K562 (cell line): Measurements from ENCODE around the gene ABCA4. TPM values are rescaled to one million over a fixed set of nuclear protein-coding genes. Genes with fewer than 3 reads are reported as not detected.

Source experiments
- ATAC-seq: fragments of 200-7000 bp; cut with Tn5 transposase; 3 replicates; pipeline ENCODE4 v1.9.1; 2020; ENCODE audit warnings: moderate library complexity
- BruUV-seq: library from RNA; stranded (reverse); fragments of 400-500 nt; replicated peaks from 2 replicates; lab custom pipeline; 2021; lab: Mats Ljungman, UMichigan
- CTCF ChIA-PET: fragments of 300-600 bp; formaldehyde crosslinking; extraction: SDS; loops from one replicate; lab custom pipeline; 2021; ENCODE audit warnings: low intra/inter-chr PET ratio; lab: Yijun Ruan, JAX
- POLR2A ChIA-PET: fragments of 300-600, 350-650 bp; sonication (Branson Sonifier 250); formaldehyde crosslinking; extraction: SDS; loops from one replicate; lab custom pipeline; 2021; ENCODE audit warnings: antibody characterized with exemption, inconsistent platforms; lab: Yijun Ruan, JAX
- DNase-seq, 4 experiments: peaks; one replicate each; pipeline versions ENCODE4 v3.0.0 to v3.0.0-alpha.2; 2011 to 2018; ENCODE audit warnings: low spot score in 3 of 4, mixed read lengths in 3 of 4; ENCODE audit errors: extremely low read depth in 1 of 4
- FAIRE-seq: peaks from 2 replicates; lab custom pipeline; 2011; peaks lifted over from hg19 to GRCh38; lab: Jason Lieb, UNC
- H2AFZ ChIP-seq: 2 replicates; pipeline ENCODE4 v1.6.0; 2011; ENCODE audit warnings: low read depth, low read length, control low read depth, inconsistent platforms
- H3K27ac ChIP-seq: fragments of 200-600 bp; 3 replicates; pipeline ENCODE4 v1.8.0; 2011; ENCODE audit warnings: low read depth, mild to moderate bottlenecking, control low read depth, inconsistent platforms, low read length, moderate library complexity, mixed read lengths; ENCODE audit errors: extremely low read depth
- H3K27me3 ChIP-seq, 2 experiments: fragments of 300-600 bp in 1 of 2; 2 replicates in 1 of 2; 3 replicates in 1 of 2; pipeline versions ENCODE4 v1.6.0 to v1.8.0; 2011; ENCODE audit warnings: inconsistent platforms in 2 of 2, low read length in 2 of 2, mild to moderate bottlenecking in 1 of 2, mixed read lengths in 1 of 2, moderate library complexity in 1 of 2; ENCODE audit not compliant: control insufficient read depth in 2 of 2, insufficient read depth in 2 of 2
- H3K36me3 ChIP-seq: fragments of 300-600 bp; 3 replicates; pipeline ENCODE4 v1.8.0; 2011; ENCODE audit warnings: mild to moderate bottlenecking, low read length, inconsistent platforms; ENCODE audit not compliant: control insufficient read depth, insufficient read depth
- H3K4me1 ChIP-seq, 2 experiments: fragments of 200-600 bp in 1 of 2; replicated peaks in 1 of 2; 2 replicates in 1 of 2; 3 replicates in 1 of 2; pipeline versions ENCODE4 v1.5.1 to v1.8.0; 2011; ENCODE audit warnings: inconsistent platforms in 2 of 2, low read length in 2 of 2, mild to moderate bottlenecking in 1 of 2, mixed read lengths in 1 of 2, moderate library complexity in 1 of 2; ENCODE audit not compliant: control insufficient read depth in 2 of 2, insufficient read depth in 2 of 2
- H3K4me2 ChIP-seq: 2 replicates; pipeline ENCODE4 v1.6.1; 2011; ENCODE audit warnings: low read length, control low read depth, inconsistent platforms, mixed read lengths; ENCODE audit not compliant: insufficient read depth
- H3K4me3 ChIP-seq: fragments of 200-600 bp; sonication (generic), shearing (Covaris generic); 2 replicates; pipeline ENCODE4 v1.5.1; 2016; ENCODE audit warnings: control low read depth, inconsistent platforms
- H3K79me2 ChIP-seq: fragments of 200-600 bp; 3 replicates; pipeline ENCODE4 v1.8.0; 2011; ENCODE audit warnings: low read length, inconsistent platforms; ENCODE audit not compliant: control insufficient read depth, insufficient read depth
- H3K9ac ChIP-seq, 2 experiments: 2 replicates each; pipeline versions ENCODE4 v1.6.0 to v1.6.1; 2011; ENCODE audit warnings: low read depth in 2 of 2, low read length in 2 of 2, control low read depth in 1 of 2, inconsistent platforms in 1 of 2, mild to moderate bottlenecking in 1 of 2, mixed read lengths in 1 of 2; ENCODE audit not compliant: insufficient read depth in 1 of 2
- H3K9me1 ChIP-seq: one replicate; pipeline ENCODE4 v1.6.0; 2011; ENCODE audit warnings: inconsistent platforms, mild to moderate bottlenecking, low read length, moderate library complexity; ENCODE audit not compliant: control insufficient read depth, insufficient read depth
- H3K9me3 ChIP-seq: replicated peaks from 2 replicates; pipeline ENCODE4 v1.5.1; 2011; ENCODE audit warnings: low read depth, low read length, inconsistent platforms; ENCODE audit not compliant: control insufficient read depth, insufficient read depth
- H4K20me1 ChIP-seq: replicated peaks from 2 replicates; pipeline ENCODE4 v1.6.1; 2011; ENCODE audit warnings: low read length, inconsistent platforms, mixed read lengths; ENCODE audit not compliant: control insufficient read depth, insufficient read depth
- ATF6 ChIP-seq: sonication (generic); formaldehyde crosslinking; IDR thresholded peaks from 2 replicates; pipeline ENCODE4 v1.4.0; 2020; ENCODE audit warnings: mild to moderate bottlenecking, missing genetic modification reagents
- BRD4 ChIP-seq: fragments of 200-600 bp; sonication (generic); IDR thresholded peaks from 2 replicates; pipeline ENCODE4 v1.6.1; 2017; ENCODE audit warnings: inconsistent platforms
- CREB1 ChIP-seq, 2 experiments: sonication (generic) in 1 of 2; formaldehyde crosslinking in 1 of 2; IDR thresholded peaks; 2 replicates each; pipeline versions ENCODE4 v1.6.1 to v1.8.0; 2012 to 2022; ENCODE audit warnings: inconsistent platforms in 1 of 2, mild to moderate bottlenecking in 1 of 2, missing genetic modification reagents in 1 of 2, moderate library complexity in 1 of 2
- ETV1 ChIP-seq: fragments of 450-650 bp; conservative IDR thresholded peaks from 2 replicates; pipeline ENCODE4 v1.6.1; 2016; ENCODE audit warnings: missing genetic modification characterization, control low read depth, low read depth, missing compliant biosample characterization
- FOXP1 ChIP-seq: sonication (generic); formaldehyde crosslinking; IDR thresholded peaks from 2 replicates; pipeline ENCODE4 v1.8.0; 2022; ENCODE audit warnings: mild to moderate bottlenecking, missing genetic modification reagents
- GTF2A2 ChIP-seq: IDR thresholded peaks from 2 replicates; pipeline ENCODE4 v1.6.1; 2016; ENCODE audit warnings: mild to moderate bottlenecking, missing genetic modification characterization, missing compliant biosample characterization
- HSF4 ChIP-seq: fragments of 250-450 bp; sonication (Bioruptor Pico); IDR thresholded peaks from 2 replicates; pipeline ENCODE4 v2.1.2; 2022; ENCODE audit warnings: mild to moderate bottlenecking, moderate library complexity, borderline replicate concordance
- NCOR1 ChIP-seq: fragments of 450-650 bp; IDR thresholded peaks from 2 replicates; pipeline ENCODE4 v1.6.1; 2016; ENCODE audit warnings: mild to moderate bottlenecking, moderate library complexity
- POLR2AphosphoS5 ChIP-seq: IDR thresholded peaks from 2 replicates; pipeline ENCODE4 v1.6.1; 2011; ENCODE audit warnings: mild to moderate bottlenecking, low read depth, low read length, moderate library complexity; ENCODE audit not compliant: control insufficient read depth, insufficient read depth
- SMARCA4 ChIP-seq: fragments of 450-650 bp; IDR thresholded peaks from 2 replicates; pipeline ENCODE4 v1.6.1; 2016
- TCF3 ChIP-seq: sonication (generic); formaldehyde crosslinking; IDR thresholded peaks from 2 replicates; pipeline ENCODE4 v1.4.0; 2020; ENCODE audit warnings: mild to moderate bottlenecking, missing genetic modification reagents
- ZBTB11 ChIP-seq, 3 experiments: fragments of 200-800 bp in 1 of 3; fragments of 250-450 bp in 1 of 3; fragments of 450-650 bp in 1 of 3; sonication (Bioruptor Pico) in 1 of 3; sonication (Bioruptor generic) in 1 of 3; formaldehyde crosslinking in 1 of 3; IDR thresholded peaks; 2 replicates each; pipeline versions ENCODE4 v1.6.1 to v1.8.0; 2016 to 2022; ENCODE audit warnings: mild to moderate bottlenecking in 2 of 3, missing genetic modification characterization in 2 of 3, missing compliant biosample characterization in 1 of 3, moderate library complexity in 1 of 3
- ZNF780A ChIP-seq: fragments of 250-450 bp; sonication (Bioruptor Pico); IDR thresholded peaks from 2 replicates; pipeline ENCODE4 v1.5.0; 2021; ENCODE audit warnings: mild to moderate bottlenecking
- WGBS: fragments of 100-300 bp; shearing (Covaris generic); methylation state at CpG from one replicate; pipeline ENCODE4 v1.1.6; 2016; ENCODE audit warnings: low coverage, mixed read lengths; ENCODE audit not compliant: insufficient coverage; ENCODE audit errors: missing lambda C conversion rate; 5-methylcytosine and 5-hydroxymethylcytosine counted together
- in situ Hi-C: fragments of 300-500 bp; cut with MboI; formaldehyde crosslinking; loops from 4 replicates; pipeline ENCODE4 v1.15.0; 2018; ENCODE audit warnings: inconsistent platforms, mixed read lengths
- intact Hi-C: fragments of 100-400 bp; cut with micrococcal nuclease; formaldehyde crosslinking; loops from 2 replicates; pipeline ENCODE4 v1.14.2; 2022
- polyA plus RNA-seq, 8 experiments: library from polyadenylated mRNA; depleted of rRNA in 4 of 8; stranded (reverse) in 5 of 8; unstranded in 3 of 8; fragments of >200 nt; fragmentation: Nextera tagmentation in 2 of 8; fragmentation: Illumina TruSeq in 1 of 8; extraction: Ambion mirVana in 2 of 8; extraction: Trizol in 1 of 8; gene quantifications; 2 replicates each; pipeline versions ENCODE4 v1.2.1 to v1.2.3, GENCODE V29; 2011 to 2014; ENCODE audit warnings: inconsistent platforms in 1 of 8, missing spikeins in 1 of 8
- total RNA-seq, 7 experiments: library from RNA; depleted of rRNA in 6 of 7; stranded (reverse); fragments of >200 nt in 6 of 7; fragmentation: Illumina TruSeq in 2 of 7; extraction: Trizol in 2 of 7; gene quantifications; 2 replicates each; pipeline versions ENCODE4 v1.2.1 to v1.2.3, GENCODE V29; 2011 to 2021; ENCODE audit warnings: low replicate concordance in 1 of 7

Gene ABCA4
- total and polyA plus RNA-seq, 9 of the 15 experiments (the other 6 are each of a cell fraction or from before 2014, with no cell fraction given) = 0.01 to 0.04 TPM; not detected in 7

GRCh38 chr1:94083681-94084080, 37.3 kb downstream of the ABCA4 start (continued):
- no peak for TF ChIP-seq HSF4 (CRISPR knock-in tag)

- in situ Hi-C loops = no loop called here
- POLR2A ChIA-PET = no interaction called here
Observed at GRCh38 chr1:94081566-94082344, 39.2 kb downstream of the ABCA4 start.

More at GRCh38 chr1:94081566-94082344, 39.2 kb downstream of the ABCA4 start:
- BruUV-seq = no TSS peak
- 1% methylated on average over 7 of the region's 7 CpGs for WGBS
- H3K4me1 ChIP-seq = no peaks in the 10 kb centered on the region
- no peak for FAIRE-seq
- peaks cover 4 to 19% of the 10 kb centered on the region in 2 experiments; a peak in 4 of 5 replicates for H3K27me3 ChIP-seq
- no peak for ATAC-seq
- no peak overlapping the region for H2AFZ ChIP-seq
- H3K9me3 ChIP-seq = no peaks in the 10 kb centered on the region
- no peaks in the 10 kb centered on the region for H3K79me2 ChIP-seq
- CTCF ChIA-PET = no interaction called here
- no peak overlapping the region for H3K27ac ChIP-seq
- no peak overlapping the region for H3K4me2 ChIP-seq
- H3K36me3 ChIP-seq = no peaks in the 10 kb centered on the region
- H3K9me1 ChIP-seq = no peaks in the 10 kb centered on the region
- H3K9ac ChIP-seq = no peak overlapping the region
- intact Hi-C loops = no loop called here
- TF ChIP-seq ATF6 (CRISPR knock-in tag) (no peak), FOXP1 (CRISPR knock-in tag) (no peak), GTF2A2 (tag) (no peak), ZNF780A (CRISPR knock-in tag) (no peak), TCF3 (no peak), POLR2AphosphoS5 (no peak), NCOR1 (no peak), SMARCA4 (no peak), CREB1 (IDR thresholded peaks at IDR 0.05) (no peak), CREB1 (CRISPR knock-in tag; IDR thresholded peaks at IDR 0.05) (no peak), ETV1 (tag) (no peak), ZBTB11 (CRISPR knock-in tag; IDR thresholded peaks at IDR 0.05) (no peak), BRD4 (no peak)
- no peak for DNase-seq
- no peak overlapping the region for H3K4me3 ChIP-seq
- no peaks in the 10 kb centered on the region; the same call in 1 of the 2 replicates for H4K20me1 ChIP-seq
